SK-N-MC (cell line): Measurements from ENCODE around the gene FOXP1.

Experiments
- EZH2 ChIP-seq: fragments of 200-600 bp; sonication (generic); IDR thresholded peaks from one replicate; pipeline ENCODE4 v1.6.1; 2017; ENCODE audit warnings: antibody characterized with exemption
- POLR2AphosphoS5 ChIP-seq: IDR thresholded peaks from 2 replicates; pipeline ENCODE4 v1.6.1; 2012; ENCODE audit warnings: mild to moderate bottlenecking, low read depth, low read length, borderline replicate concordance

DNA sequence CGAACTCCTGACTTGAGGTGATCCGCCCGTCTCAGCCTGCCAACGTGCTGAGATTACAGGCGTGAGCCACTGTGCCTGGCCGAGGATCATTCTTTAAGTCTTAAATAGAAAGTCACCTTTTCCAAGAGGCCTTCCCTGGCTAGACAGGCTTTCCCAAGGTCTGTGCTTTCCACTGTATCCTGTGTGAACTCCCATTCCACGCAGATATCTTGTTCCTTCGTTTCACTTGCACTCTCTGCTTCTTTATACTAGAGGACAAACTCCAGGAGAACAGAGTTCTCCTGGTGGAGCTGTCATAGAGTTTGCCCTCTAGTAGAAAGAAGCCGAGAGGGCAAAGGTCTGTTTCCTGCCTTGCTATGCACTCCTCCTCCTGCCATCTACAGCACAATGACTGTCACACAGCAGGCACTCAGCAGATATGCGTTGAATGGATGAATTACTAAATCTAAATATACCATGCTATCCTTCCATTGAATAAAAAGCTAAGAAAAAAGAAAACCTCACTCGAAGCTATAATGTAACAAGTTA, 211.2 kb downstream of the FOXP1 start:
- TF ChIP-seq EZH2 (no peak), POLR2AphosphoS5 (no peak)
